Right atrium auricular region (tissue), 2 donors: Measurements from ENCODE around the gene SOX18. TPM values are rescaled to one million over a fixed set of nuclear protein-coding genes. Genes with fewer than 3 reads are reported as not detected.
A peak's percentile ranks its signal among the peaks of the same experiment; 100 is the strongest.

Experiments
- DNase-seq: peaks from one replicate; pipeline ENCODE4 v3.0.0-alpha.2; 2019; ENCODE audit warnings: low spot score
- H3K27ac ChIP-seq, 2 donors: fragments of 200-600 bp; sonication (generic); 1 replicate in 1 of 2; 2 replicates in 1 of 2; pipeline ENCODE4 v1.5.1; 2016 to 2019
- H3K27me3 ChIP-seq, 2 donors: fragments of 200-600 bp; sonication (generic); one replicate each; pipeline versions ENCODE4 v1.5.1 to v1.6.0; 2017 to 2019
- H3K36me3 ChIP-seq: fragments of 200-600 bp; sonication (generic); one replicate; pipeline ENCODE4 v1.5.1; 2016
- H3K4me1 ChIP-seq, 2 donors: fragments of 200-600 bp; sonication (generic); one replicate each; pipeline versions ENCODE4 v1.5.1 to v1.6.0; 2017 to 2019
- H3K4me3 ChIP-seq, 2 donors: fragments of 200-600 bp; sonication (generic); 1 replicate in 1 of 2; 2 replicates in 1 of 2; pipeline ENCODE4 v1.5.1; 2017 to 2019; ENCODE audit warnings: mild to moderate bottlenecking in 1 of 2, moderate library complexity in 1 of 2
- H3K9me3 ChIP-seq, 2 donors: fragments of 200-600 bp; sonication (generic); one replicate each; pipeline ENCODE4 v1.5.1; 2019
- CTCF ChIP-seq, 2 donors: fragments of 200-600 bp; sonication (generic); IDR thresholded peaks; one replicate each; pipeline ENCODE4 v1.5.1; 2019; ENCODE audit warnings: antibody characterized with exemption in 2 of 2
- total RNA-seq, 2 donors: library from RNA; depleted of rRNA; stranded (reverse); fragments of >200 nt; gene quantifications; one replicate each; pipeline ENCODE4 v1.1.0, GENCODE V29; 2016

SOX18 gene
- total RNA-seq, 2 donors from 2014 or later = 15.1 to 17.2 TPM

DNA sequence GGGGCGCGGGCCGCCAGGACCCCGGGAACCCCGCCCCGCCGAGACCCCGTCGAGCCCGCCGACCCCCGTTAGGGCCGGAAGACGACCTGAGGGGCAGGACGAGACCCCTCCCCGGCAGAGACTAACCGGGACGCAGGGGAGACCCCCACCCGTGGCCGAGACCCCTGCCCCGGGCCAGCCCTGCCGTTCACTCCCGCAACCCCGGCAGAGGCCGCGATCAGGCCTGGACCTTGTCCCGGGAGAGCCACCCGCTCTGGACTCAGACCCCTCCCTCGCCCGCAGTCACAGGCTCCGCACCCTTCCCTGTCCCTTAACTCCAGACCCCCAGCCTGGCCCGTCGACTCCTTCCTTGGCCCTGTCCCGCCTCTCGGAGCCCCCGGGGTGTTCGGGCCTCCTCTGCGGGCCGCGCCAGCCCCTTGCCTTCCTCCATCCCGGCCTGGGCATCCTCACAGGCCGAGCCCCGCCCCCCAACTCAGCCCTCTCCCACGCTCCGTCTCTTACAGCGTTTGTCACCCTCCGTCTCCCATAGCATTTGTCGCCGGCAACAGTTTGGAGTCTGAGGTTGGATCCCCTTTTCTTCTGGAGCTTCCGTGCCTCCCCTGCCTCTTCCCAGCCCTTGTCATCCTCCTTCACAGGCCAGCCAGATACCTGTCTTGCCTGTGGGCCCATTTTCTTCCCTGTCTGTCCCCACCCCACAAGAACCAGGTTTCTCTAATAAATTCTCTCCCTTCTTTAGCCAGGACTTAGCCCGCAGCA is 14.1 kb upstream of the SOX18 start:
- DNase-seq = no peak
- no peak for TF ChIP-seq CTCF (IDR thresholded peaks at IDR 0.05)
- Histone ChIP-seq H3K27me3 (no peaks in the 10 kb centered on the region), H3K27ac (peak overlapping the region; percentile 57 to 76), H3K9me3 (no peaks in the 10 kb centered on the region), H3K36me3 (no peaks in the 10 kb centered on the region), H3K4me1 (peaks cover 0 to 33% of the 10 kb centered on the region in 2 donors), H3K4me3 (peak overlapping the region; percentile 79 to 97)

DNA sequence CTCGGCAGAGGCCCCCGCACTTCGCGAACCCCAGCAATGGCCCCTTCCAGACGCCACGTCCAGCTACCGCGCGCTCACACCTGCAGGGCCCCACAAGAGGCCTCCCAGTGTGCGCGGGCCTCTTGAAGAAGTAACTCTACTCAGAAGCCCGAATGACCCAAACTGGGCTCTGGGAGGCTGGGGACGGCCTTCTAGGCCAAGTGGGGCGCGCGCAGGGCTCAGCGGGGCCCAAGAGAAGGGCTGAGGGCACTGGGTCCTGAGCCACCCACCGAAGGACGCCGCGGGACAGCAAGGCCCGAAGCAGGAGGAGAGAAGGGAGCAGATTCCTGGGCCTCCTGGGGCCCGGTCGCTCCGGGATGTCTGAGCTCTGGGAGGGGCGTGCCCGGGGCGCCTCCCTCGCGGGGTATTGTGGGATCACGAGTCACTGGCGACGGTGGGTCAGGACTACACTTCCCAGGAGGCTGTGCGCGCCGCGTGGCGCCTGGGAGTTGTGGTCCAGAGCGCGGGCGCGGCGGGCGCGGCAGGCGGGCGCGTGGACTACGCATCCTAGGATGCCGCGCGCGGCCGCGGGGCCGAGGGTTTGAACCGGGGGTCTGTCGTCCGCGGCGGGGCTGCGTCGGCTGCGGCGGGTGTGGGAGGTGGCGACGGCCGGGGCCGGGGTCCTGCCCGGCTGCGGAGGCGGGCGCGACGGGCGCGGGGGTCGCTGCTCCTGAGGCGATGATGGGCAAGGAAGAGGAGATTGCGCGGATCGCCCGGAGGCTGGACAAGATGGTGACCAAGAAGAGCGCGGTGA is 13.4 kb upstream of the SOX18 start, which contains the start of gene TCEA2:
TCEA2 (plus strand) TSS at position 603 of the 793 bp plus-strand sequence; CDS start at position 718, 115 bp downstream.
- Histone ChIP-seq H3K27ac (peak within 1 kb of the TSS; percentile 76 to 84), H3K36me3 (no peaks in the 10 kb centered on the region), H3K4me3 (peak within 1 kb of the TSS; percentile 79 to 97), H3K9me3 (no peaks in the 10 kb centered on the region), H3K4me1 (peaks cover 0 to 33% of the 10 kb centered on the region in 2 donors), H3K27me3 (no peaks in the 10 kb centered on the region)
- TF ChIP-seq CTCF (IDR thresholded peaks at IDR 0.05) = no peak
- DNase-seq = peak; percentile 97

DNA sequence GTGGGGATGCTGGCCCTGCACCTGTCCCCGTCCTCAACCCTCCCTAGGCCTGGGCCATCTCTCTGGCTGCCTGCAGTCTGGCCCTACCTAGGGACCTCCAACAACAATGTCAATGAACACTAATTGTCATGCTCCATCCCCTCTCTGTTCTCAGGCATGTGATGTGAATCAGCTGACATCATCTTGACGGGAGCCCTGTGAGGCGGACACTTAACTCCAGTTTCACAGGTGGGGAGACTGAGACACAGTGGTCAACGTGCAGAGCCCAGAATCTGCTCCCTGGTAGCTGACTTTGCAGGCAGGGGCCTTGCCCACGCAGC is 12.8 kb upstream of the SOX18 start:
- H3K27ac ChIP-seq = peak overlapping the region; percentile 76 to 84
- peaks cover 0 to 38% of the 10 kb centered on the region in 2 donors for H3K4me1 ChIP-seq
- no peak for DNase-seq

DNA sequence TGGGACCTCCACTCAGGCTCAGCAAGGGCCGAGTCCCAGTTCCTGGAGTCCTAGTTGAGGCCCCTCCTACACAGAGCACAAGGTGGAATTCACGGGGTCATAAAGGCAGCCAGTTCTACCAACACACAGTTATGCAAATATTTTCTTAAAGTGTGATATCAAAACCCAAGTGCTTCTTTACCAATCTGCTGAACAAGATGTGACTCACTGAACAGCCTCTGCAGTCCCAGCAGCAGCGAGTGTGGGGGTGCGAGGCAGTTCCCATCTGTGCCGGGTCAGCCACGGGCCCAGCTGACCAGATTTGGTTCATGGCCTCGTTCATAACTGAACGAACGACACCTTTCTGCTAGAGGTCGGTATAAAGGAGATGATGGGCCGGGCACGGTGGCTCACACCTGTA is 9.1 kb upstream of the SOX18 start:
- TF ChIP-seq CTCF (IDR thresholded peaks at IDR 0.05) = no peak
- H3K9me3 ChIP-seq = no peaks in the 10 kb centered on the region
- H3K27ac ChIP-seq = no peak overlapping the region
- no peaks in the 10 kb centered on the region for H3K27me3 ChIP-seq
- no peaks in the 10 kb centered on the region for H3K36me3 ChIP-seq
- no peak for DNase-seq
- H3K4me3 ChIP-seq = no peak overlapping the region
- H3K4me1 ChIP-seq = peaks cover 0 to 37% of the 10 kb centered on the region in 2 donors

More for the DNA sequence above, 12.8 kb upstream of the SOX18 start:
- TF ChIP-seq CTCF (IDR thresholded peaks at IDR 0.05) = no peak
- Histone ChIP-seq H3K36me3 (no peaks in the 10 kb centered on the region), H3K27me3 (no peaks in the 10 kb centered on the region), H3K9me3 (no peaks in the 10 kb centered on the region), H3K4me3 (peak overlapping the region; percentile 79 to 97)

DNA sequence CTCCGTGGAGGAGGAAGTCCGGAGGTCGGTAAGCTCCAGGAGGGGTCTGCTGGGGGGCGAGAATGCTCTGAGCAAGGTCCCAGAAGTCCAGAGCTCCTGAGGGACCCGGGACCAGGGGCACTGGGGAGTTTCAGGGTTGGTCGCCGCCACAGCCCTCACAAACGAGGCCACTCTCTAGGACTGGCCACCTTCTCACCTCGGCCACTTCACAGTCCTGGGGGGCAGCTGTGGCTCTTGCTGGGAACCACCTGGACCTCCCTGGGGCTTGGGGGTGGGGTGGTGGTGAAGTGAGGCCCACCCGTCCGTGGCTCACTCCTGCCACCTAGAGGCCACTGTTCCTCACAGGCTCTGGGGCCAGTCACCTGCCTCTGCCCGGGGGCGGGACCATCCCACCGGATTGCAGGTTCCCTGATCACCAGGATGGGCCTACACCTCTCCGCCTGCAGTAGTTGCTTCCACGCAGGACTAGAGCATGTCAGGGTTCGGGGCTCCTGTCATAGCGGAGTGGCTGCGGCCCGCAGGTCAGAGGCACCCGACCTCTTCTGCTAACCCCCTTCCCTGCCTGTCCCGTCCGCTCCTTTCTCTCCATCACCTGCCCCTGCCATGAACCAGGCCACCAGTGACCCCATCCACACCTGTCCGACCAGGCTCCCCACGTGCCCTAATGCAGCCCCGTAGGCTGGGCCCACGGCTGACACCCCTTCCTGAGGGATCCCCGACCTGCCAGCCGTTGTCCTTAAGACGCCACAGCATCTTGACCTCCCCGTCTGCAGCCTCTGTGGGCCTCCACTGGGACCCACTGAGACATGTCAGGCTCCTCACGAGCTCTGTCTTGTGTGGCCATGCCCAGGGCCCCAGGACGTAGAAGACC is 8.4 kb upstream of the SOX18 start:
- H3K27me3 ChIP-seq = no peaks in the 10 kb centered on the region
- peaks cover 0 to 41% of the 10 kb centered on the region in 2 donors for H3K4me1 ChIP-seq
- peak overlapping the region; percentile 4 to 28 for H3K4me3 ChIP-seq
- H3K36me3 ChIP-seq = no peaks in the 10 kb centered on the region
- H3K9me3 ChIP-seq = no peaks in the 10 kb centered on the region
- H3K27ac ChIP-seq = peak overlapping the region; percentile 65 to 73
- TF ChIP-seq CTCF (IDR thresholded peaks at IDR 0.05) = peak; percentile 78 to 85
- DNase-seq = no peak
